ENCODE data around the gene CD1C.

GRCh38 chr1:158324395-158324794 lies 34.7 kb downstream of the CD1C start:
- TF ChIP-seq MYC (IDR thresholded peaks at IDR 0.05; ENCODE audit: low read depth, low read length) (no peak), CTCF (IDR thresholded peaks at IDR 0.05; ENCODE audit: extremely low read depth in 1 of 2, insufficient read depth in 1 of 2, low read depth in 1 of 2, low read length in 2 of 2) (no peak), JUN (IDR thresholded peaks at IDR 0.05; ENCODE audit: borderline replicate concordance, insufficient read depth, insufficient read length, low read depth) (no peak), POLR2A (IDR thresholded peaks at IDR 0.05; ENCODE audit: low read depth, low read length) (no peak), GATA2 (IDR thresholded peaks at IDR 0.05; ENCODE audit: insufficient read depth, insufficient read length, low read depth, low read length) (no peak)
